Hematopoietic multipotent progenitor cell treated with erythropoietin and hydrocortisone succinate and interleukin-3 and kit ligand, for 8 days (in vitro differentiated cells): ENCODE measurements around the gene CTTNBP2.

Source experiments
- DNase-seq: peaks from one replicate; pipeline ENCODE4 v3.0.0-alpha.2; 2015

The CTTNBP2 gene

DNA sequence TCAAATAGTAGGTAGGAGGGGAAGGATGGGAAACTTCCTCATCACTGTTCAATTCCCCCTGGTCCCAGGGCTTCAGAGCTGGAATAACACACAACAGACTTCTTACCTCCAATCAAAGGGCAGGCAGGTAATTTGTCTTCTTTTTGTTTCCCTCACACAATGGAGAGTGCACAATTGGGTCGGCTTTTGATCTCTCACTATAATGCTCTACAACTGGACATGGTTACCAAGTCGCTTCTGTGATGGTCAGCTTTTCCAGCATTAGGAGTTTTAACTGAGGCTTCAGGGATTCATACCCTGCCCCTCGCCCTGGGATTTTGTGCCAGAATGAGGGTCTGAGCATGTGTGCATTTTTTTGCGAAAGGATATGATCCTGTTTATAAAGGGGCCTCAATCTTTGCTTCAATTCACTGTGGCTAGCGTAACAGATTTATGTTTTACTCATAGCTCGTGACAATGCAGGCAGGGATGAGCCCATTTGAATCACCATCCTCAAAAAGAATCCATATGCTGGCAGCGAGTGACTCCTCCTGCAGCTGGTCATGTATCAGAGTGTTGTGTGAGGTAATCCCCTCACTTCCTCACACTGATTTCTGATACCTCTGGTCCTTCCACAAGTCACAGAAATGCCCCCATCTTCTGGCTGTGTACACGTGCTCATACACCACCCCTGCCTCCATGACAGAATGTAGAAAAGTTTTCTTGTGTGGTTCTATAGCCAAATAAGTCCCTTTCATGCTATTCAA, 189.6 kb downstream of the CTTNBP2 start:
- DNase-seq, result no peak

DNA sequence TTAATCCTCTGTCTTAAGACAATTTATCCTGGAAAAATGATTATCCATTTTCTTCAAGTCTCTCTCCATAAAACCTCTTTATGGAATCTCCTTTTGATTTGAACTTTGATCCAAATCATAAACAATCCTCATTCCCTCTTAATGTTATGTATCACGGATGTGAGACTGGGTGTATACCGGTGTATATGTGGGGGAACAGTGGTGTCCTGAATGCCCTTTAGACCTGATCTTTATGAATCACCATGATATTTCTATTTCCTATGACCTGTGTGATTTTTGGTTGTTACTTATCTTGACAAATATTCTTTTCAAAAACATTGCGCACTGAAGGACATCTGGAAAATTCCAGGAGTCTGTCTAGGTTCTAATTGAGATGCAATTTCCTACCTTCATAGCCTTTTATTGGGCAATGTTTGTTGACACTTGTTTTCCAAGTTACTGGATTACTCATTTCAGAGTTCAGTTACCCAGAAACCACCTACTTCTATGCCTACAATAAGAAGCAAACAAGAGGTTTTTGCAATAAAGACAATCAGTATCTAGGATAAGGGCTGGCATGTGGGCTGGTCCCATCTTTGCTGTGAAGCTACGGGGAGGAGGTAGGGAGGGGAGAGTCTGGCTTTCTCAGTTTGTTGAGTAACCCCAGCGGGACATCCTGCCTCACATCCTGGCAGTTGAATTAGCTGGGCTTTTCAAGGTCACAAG, 190.4 kb downstream of the CTTNBP2 start:
- DNase-seq, result no peak

DNA sequence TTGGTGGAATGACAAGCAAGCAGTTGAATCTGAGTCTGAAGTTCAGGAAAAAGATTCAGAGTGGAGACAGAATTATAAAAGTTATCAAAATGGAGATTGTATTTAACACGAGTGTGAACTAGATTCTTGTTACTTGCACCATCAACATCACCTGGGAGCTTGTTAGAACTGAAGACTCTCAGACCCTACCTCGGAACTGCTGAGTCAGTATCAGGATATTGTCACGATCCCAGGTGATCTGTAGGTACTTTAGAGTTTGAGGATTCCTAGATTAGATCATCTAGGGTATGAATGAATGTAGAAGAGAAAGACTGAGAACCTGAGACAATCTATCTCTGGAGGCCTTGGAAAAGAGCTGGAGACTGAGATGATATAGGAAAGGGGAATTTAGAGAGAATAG, 194.1 kb downstream of the CTTNBP2 start:
- DNase-seq, result no peak

GRCh38 chr7:117675497-117676435, 197.5 kb downstream of the CTTNBP2 start:
- no peak for DNase-seq

DNA sequence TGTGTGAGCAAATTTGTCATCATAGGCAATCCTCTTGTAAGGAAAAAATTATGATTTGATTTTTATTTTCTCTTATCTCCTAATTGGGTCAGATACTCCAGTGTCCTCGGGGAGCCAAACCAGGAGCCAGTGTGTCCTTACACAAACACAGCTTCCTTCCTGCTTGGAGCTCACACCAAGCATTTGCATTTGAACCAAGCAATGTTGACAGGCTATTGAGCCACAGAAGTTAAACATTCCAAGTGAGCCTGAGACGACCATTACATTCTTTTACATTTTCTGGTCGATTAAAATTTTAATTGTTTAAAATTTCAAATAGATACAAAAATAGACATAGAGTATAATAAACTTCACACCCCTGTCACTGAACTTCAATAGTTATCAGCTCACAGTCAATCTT, 198.6 kb downstream of the CTTNBP2 start:
- no peak for DNase-seq

- peak; percentile 17 for DNase-seq
Observed at GRCh38 chr7:117673839-117674238, 199.4 kb downstream of the CTTNBP2 start.

GRCh38 chr7:117673367-117673766, 199.9 kb downstream of the CTTNBP2 start:
- no peak for DNase-seq

- no peak for DNase-seq
Observed at GRCh38 chr7:117672453-117672852, 200.8 kb downstream of the CTTNBP2 start.

DNA sequence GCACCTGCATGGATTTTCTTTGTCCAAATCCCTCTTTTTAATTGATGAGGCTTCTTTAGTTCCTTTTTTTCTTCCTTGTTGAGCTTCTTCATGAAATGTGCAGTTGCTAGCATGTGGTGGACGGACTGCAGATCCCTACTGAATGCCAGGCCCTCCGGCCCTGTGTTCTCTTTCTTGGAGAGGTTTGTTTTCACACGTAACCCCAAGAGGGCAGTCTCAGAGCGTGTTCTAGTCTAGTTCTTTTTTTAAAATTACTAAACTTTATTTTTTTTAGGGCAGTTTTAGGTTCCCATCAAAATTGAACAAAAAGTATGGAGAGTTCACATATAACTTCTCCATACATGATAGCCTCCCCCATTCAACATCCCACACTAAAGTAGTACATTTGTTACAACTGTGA, 203.4 kb downstream of the CTTNBP2 start:
- DNase-seq, result no peak

- no peak for DNase-seq
Observed at GRCh38 chr7:117667456-117667855, 205.8 kb downstream of the CTTNBP2 start.

DNA sequence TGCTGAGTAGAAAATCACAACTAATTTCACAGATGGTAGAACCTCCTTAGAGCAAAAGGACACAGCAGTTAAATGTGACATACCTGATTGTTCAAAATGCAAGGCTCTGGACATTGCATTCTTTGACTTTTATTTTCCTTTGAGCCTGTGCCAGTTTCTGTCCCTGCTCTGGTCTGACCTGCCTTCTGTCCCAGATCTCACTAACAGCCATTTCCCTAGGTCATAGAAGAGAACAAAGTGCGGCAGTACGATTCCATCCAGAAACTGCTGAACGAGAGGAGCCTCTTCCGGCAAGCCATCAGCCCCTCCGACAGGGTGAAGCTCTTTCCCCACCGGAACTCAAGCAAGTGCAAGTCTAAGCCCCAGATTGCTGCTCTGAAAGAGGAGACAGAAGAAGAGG, 206.6 kb downstream of the CTTNBP2 start:
- no peak for DNase-seq

DNA sequence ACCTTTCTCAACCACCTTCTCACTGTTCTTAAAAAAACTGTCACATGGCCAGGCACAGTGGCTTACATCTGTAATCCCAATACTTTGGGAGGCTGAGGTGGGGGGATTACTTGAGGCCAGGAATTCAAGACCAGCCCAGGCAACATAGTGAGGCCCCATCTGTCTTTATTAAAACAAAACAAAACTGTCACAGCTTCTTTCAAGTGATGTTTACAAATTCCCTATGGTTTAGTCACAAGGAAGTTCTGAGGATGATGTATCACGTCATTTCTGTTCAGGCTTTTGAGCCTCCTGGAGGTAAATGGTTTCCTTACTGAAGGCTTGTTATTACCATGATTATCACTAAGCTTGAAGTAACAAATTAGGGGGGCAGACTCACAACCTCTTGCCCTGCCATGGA, 207.2 kb downstream of the CTTNBP2 start:
- no peak for DNase-seq

GRCh38 chr7:117665368-117665767, 207.9 kb downstream of the CTTNBP2 start:
- DNase-seq, result no peak

DNA sequence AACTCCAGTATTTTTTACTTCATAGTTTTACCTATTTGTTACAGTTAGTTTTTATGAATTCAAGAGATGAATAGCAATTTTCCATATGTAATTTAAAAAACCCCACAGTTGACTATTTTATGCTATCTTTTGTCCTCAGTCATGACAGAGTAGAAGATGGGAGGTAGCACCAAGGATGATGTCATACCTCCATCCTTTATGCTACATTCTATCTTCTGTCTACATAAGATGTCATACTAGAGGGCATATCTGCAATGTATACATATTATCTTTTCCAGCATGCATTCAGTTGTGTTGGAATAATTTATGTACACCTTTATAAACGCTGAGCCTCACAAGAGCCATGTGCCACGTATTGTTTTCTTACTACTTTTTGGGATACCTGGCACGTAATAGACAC, 209.2 kb downstream of the CTTNBP2 start:
- no peak for DNase-seq

- no peak for DNase-seq
Observed at GRCh38 chr7:117661328-117661727, 211.9 kb downstream of the CTTNBP2 start.
